Urinary bladder (tissue), 4 donors: ENCODE measurements around the gene VLDLR. TPM values are rescaled to one million over a fixed set of nuclear protein-coding genes. Genes with fewer than 3 reads are reported as not detected.
A peak's percentile ranks its signal among the peaks of the same experiment; 100 is the strongest.

Experiments
- DNase-seq: peaks from one replicate; pipeline ENCODE4 v3.0.0-alpha.2; 2015; ENCODE audit errors: extremely low spot score
- H3K27ac ChIP-seq: one replicate; pipeline ENCODE4 v1.5.1; 2013; ENCODE audit warnings: low read depth, mild to moderate bottlenecking, moderate library complexity
- H3K36me3 ChIP-seq: one replicate; pipeline ENCODE4 v1.6.1; 2013; ENCODE audit warnings: mild to moderate bottlenecking, moderate library complexity; ENCODE audit not compliant: insufficient read depth
- H3K4me1 ChIP-seq: one replicate; pipeline ENCODE4 v1.6.1; 2013; ENCODE audit warnings: mild to moderate bottlenecking, moderate library complexity; ENCODE audit not compliant: insufficient read depth
- H3K4me3 ChIP-seq: one replicate; pipeline ENCODE4 v1.5.1; 2013; ENCODE audit warnings: low read depth, low read length
- WGBS: extraction: QIAGEN DNeasy Blood & Tissue Kit; methylation state at CpG from one replicate; pipeline ENCODE4 v1.1.7; 2013; 5-methylcytosine and 5-hydroxymethylcytosine counted together
- polyA plus RNA-seq: library from polyadenylated mRNA; stranded (reverse); fragments of 200-250 nt; gene quantifications from one replicate; pipeline ENCODE4 v1.2.3, GENCODE V29; 2013
- total RNA-seq: library from RNA; depleted of rRNA; stranded (reverse); fragments of >200 nt; gene quantifications from one replicate; pipeline ENCODE4 v1.2.3, GENCODE V29; 2014
- donor health status: healthy with polysubstance abuse.
- donor health status: healthy.

VLDLR gene
- total RNA-seq (39.2 TPM), polyA plus RNA-seq (20.4 TPM)

DNA sequence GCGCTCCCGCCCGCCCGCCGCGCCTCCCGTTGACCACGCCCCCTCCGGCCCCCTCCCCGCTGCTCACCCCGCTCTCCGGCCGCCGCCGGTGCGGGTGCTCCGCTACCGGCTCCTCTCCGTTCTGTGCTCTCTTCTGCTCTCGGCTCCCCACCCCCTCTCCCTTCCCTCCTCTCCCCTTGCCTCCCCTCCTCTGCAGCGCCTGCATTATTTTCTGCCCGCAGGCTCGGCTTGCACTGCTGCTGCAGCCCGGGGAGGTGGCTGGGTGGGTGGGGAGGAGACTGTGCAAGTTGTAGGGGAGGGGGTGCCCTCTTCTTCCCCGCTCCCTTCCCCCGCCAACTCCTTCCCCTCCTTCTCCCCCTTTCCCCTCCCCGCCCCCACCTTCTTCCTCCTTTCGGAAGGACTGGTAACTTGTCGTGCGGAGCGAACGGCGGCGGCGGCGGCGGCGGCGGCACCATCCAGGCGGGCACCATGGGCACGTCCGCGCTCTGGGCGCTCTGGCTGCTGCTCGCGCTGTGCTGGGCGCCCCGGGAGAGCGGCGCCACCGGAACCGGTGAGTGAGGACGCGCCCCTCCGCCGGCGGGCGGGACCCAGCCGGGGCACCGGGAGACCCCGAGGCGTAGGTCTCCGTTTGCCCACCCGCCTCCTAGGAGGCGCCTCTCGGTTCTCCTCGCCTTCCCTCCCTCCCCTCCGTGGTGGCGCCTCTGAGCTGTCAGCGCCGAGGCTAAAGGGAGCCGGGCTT is at the start of gene VLDLR:
Gene VLDLR (plus strand): TSS at position 66 of the 739 bp plus-strand sequence. CDS start 403 bp downstream, at position 469.
- under 1% methylated on average over 72 of the region's 72 CpGs for WGBS
- Histone ChIP-seq H3K36me3 (no peaks in the 10 kb centered on the region), H3K4me3 (peak within 1 kb of the TSS; percentile 73), H3K4me1 (no peaks in the 10 kb centered on the region), H3K27ac (no peak within 1 kb of the TSS)
- DNase-seq = peak; percentile 13

- Histone ChIP-seq H3K27ac (no peak overlapping the region), H3K4me3 (no peak overlapping the region), H3K36me3 (no peaks in the 10 kb centered on the region), H3K4me1 (no peaks in the 10 kb centered on the region)
- no peak for DNase-seq
- 80% methylated on average over 3 of the region's 3 CpGs for WGBS
Measured at GRCh38 chr9:2574203-2574602, 47.4 kb upstream of the VLDLR start.

- no peaks in the 10 kb centered on the region for H3K4me1 ChIP-seq
- no peak overlapping the region for H3K27ac ChIP-seq
- WGBS = 68% methylated on average over 2 of the region's 2 CpGs
- H3K4me3 ChIP-seq = no peak overlapping the region
- no peaks in the 10 kb centered on the region for H3K36me3 ChIP-seq
- peak; percentile 10 for DNase-seq
Measured at GRCh38 chr9:2576631-2577030, 45.0 kb upstream of the VLDLR start.

DNA sequence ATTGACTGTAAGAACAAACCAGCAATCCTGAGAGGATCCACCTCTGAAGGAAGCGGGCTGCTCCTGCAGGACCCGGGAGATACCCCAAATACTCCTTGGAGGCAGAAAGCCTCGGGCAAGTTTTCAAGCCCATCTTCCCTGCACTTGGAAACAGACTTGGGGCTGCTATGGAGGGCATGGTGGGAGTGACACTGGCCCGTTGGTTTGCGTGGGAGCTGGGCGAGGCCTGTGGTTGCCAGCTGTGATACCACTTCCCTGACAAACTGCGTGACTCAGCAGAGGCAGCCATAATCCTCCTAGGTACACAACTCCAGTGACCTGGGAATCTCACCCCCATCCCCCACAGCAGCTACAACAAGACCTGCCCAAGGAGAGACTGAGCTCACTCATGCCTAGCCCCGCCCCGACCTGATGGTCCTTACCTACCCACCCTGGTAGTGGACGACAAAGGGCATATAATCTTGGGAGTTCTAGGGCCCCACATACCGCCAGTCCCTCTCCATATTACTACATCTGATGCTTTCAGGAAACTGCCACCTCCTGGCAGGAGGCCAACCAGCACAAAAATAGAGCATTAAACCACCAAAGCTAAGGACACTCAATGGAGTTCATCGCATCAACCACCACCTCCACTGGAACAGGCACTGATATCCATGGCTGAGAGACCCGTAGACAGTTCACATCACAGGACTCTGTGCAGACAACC is 38.1 kb upstream of the VLDLR start:
- DNase-seq = no peak
- 92% methylated on average over 13 of the region's 13 CpGs for WGBS

DNA sequence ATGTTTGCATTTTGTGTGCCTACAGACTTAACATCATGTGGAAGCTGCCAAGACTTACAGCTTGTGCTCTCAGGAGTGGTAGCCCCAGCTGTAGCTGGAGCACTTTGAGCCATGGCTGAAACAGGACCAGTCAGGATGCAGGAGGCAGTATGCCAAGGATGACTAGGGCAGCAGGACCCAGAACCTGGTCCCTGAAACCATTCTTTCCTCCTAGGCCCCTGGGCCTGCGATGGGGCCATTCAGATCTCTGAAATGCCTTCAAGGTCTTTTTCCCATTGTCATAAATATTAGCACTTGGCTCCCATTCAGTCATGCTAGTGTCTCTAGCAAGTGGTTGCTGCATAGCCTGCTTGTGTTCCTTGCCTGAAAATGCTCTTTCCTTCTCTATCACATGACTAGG is 29.6 kb upstream of the VLDLR start:
- WGBS = 90% methylated on average over 1 of the region's 1 CpG
- no peaks in the 10 kb centered on the region for H3K4me1 ChIP-seq
- no peak overlapping the region for H3K4me3 ChIP-seq
- no peaks in the 10 kb centered on the region for H3K36me3 ChIP-seq
- H3K27ac ChIP-seq = no peak overlapping the region
- DNase-seq = no peak

More for the DNA sequence above, 38.1 kb upstream of the VLDLR start:
- H3K4me3 ChIP-seq = no peak overlapping the region
- no peaks in the 10 kb centered on the region for H3K36me3 ChIP-seq
- H3K27ac ChIP-seq = no peak overlapping the region
- no peaks in the 10 kb centered on the region for H3K4me1 ChIP-seq

DNA sequence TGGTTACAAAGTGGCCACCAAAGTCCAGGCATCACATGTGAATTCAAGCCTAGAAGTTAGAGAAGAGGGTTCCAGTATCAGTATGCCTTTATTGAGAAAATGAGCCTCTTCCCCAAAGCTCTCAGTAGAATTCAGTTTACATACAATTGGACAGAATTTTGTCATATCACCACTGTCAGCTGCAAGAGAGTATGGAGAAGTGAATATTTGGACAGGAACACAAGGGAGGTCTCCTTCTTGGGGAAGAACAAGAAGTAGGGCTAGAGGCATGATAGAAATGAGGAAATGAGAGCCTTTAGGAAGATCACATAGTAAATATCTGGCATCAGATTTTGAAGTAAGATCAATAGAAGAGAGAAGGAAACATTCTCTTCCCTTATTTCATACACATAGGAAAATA is 27.8 kb upstream of the VLDLR start:
- DNase-seq = no peak
- Histone ChIP-seq H3K4me3 (no peak overlapping the region), H3K4me1 (no peaks in the 10 kb centered on the region), H3K27ac (no peak overlapping the region), H3K36me3 (no peaks in the 10 kb centered on the region)

GRCh38 chr9:2595973-2596372 is 25.6 kb upstream of the VLDLR start:
- H3K4me3 ChIP-seq = no peak overlapping the region
- H3K36me3 ChIP-seq = no peaks in the 10 kb centered on the region
- H3K4me1 ChIP-seq = no peaks in the 10 kb centered on the region
- 63% methylated on average over 2 of the region's 2 CpGs for WGBS
- H3K27ac ChIP-seq = no peak overlapping the region
- DNase-seq = no peak

DNA sequence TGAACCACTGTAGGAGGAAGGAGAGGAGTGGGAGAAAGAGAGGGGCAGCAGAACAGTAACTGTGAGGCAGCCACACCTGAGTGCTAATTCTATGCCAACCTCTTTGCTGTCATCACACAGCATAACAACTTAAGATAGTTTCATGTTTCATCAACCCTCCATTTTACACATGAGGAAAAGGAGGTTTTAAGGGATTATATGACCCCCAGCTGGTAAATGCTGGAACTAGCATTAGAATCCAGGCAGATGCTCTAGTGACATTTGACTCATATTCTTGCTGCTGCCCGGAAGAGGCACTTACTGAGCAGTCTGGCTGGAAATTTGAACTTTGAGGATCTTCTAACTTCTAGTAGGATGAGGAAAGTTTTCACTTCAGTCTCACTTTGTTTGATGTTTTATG is 24.1 kb upstream of the VLDLR start:
- Histone ChIP-seq H3K4me1 (no peaks in the 10 kb centered on the region), H3K36me3 (no peaks in the 10 kb centered on the region), H3K4me3 (no peak overlapping the region), H3K27ac (no peak overlapping the region)
- WGBS = 80% methylated on average over 1 of the region's 1 CpG
- no peak for DNase-seq

- 57% methylated on average over 2 of the region's 2 CpGs for WGBS
- Histone ChIP-seq H3K27ac (no peak overlapping the region), H3K36me3 (no peaks in the 10 kb centered on the region), H3K4me1 (peaks cover 1% of the 10 kb centered on the region), H3K4me3 (no peak overlapping the region)
- no peak for DNase-seq
Measured at GRCh38 chr9:2599896-2600295, 21.7 kb upstream of the VLDLR start.

GRCh38 chr9:2600307-2600706 is 21.3 kb upstream of the VLDLR start:
- Histone ChIP-seq H3K36me3 (no peaks in the 10 kb centered on the region), H3K4me3 (no peak overlapping the region), H3K27ac (no peak overlapping the region), H3K4me1 (peaks cover 1% of the 10 kb centered on the region)
- no peak for DNase-seq
- WGBS = 97% methylated on average over 2 of the region's 2 CpGs

DNA sequence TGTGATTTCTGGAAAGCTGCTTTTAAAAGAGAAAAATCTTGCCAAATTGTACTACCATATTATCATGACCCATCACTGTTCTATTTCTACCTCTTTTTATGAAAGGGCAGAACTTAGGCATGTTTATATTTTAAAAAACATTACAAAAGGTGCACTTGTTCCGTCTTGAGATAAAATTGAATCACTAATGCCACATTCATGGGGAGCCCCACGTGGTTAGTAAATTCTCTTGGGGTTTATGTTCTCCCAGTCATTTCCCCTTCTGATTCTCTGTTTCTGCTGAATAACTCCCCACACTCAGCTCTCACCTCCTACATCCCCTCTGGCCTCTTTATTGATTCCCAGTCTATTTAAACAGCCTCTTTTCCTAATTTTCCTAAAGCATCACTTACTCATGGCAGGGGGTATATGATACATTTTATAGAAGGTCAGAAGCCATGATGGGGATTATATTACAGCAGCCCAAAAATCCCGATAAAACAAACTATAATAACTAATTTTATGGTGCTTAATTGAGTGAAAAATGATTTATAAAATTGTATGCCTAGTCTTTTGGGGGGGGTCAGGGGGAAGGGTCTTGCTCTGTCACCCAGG is 19.7 kb upstream of the VLDLR start:
- WGBS = 71% methylated on average over 3 of the region's 3 CpGs
- no peak for DNase-seq
- no peaks in the 10 kb centered on the region for H3K36me3 ChIP-seq
- peaks cover 1% of the 10 kb centered on the region for H3K4me1 ChIP-seq
- no peak overlapping the region for H3K27ac ChIP-seq
- H3K4me3 ChIP-seq = no peak overlapping the region

- no peak overlapping the region for H3K4me3 ChIP-seq
- no peak overlapping the region for H3K27ac ChIP-seq
- H3K36me3 ChIP-seq = no peaks in the 10 kb centered on the region
- peaks cover 1% of the 10 kb centered on the region for H3K4me1 ChIP-seq
- DNase-seq = no peak
- 16% methylated on average over 4 of the region's 4 CpGs for WGBS
Measured at GRCh38 chr9:2602704-2603116, 18.9 kb upstream of the VLDLR start.

GRCh38 chr9:2603621-2604020 is 18.0 kb upstream of the VLDLR start:
- WGBS = 78% methylated on average over 2 of the region's 2 CpGs
- no peak for DNase-seq
- Histone ChIP-seq H3K27ac (no peak overlapping the region), H3K4me1 (peaks cover 1% of the 10 kb centered on the region), H3K36me3 (no peaks in the 10 kb centered on the region), H3K4me3 (no peak overlapping the region)

DNA sequence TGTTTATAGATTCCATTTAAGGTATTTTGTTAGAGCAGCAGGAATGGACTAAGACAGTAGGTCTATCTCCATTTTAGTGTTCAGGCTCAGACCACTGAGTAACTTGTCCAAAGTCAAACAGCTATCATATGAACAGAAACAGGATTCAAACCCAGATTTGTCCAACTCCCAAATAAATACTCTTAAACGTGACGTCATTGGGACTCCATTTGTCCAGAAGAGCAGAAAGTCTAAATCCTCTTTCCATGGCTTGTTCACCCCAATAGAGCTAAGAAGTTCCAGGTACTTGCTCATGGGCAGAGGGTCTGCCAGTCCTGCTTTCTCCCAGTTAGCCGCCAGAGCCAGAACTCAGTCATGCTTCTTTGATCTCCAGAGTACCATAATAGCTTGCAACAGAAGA is 16.3 kb upstream of the VLDLR start:
- Histone ChIP-seq H3K4me3 (no peak overlapping the region), H3K36me3 (no peaks in the 10 kb centered on the region), H3K27ac (no peak overlapping the region), H3K4me1 (peaks cover 1% of the 10 kb centered on the region)
- no peak for DNase-seq
- 95% methylated on average over 3 of the region's 3 CpGs for WGBS
